Right ventricle myocardium inferior (tissue), 1 donor: Measurements from ENCODE around the gene CENPN. TPM values are rescaled to one million over a fixed set of nuclear protein-coding genes. Genes with fewer than 3 reads are reported as not detected.

Source experiments
- ATAC-seq: fragments of 200-7000 bp; cut with Tn5 transposase; one replicate; pipeline ENCODE4 v1.9.1; 2020; ENCODE audit warnings: mild to moderate bottlenecking, moderate library complexity
- DNase-seq: peaks from one replicate; pipeline ENCODE4 v3.0.0; 2021; ENCODE audit errors: missing footprints
- intact Hi-C: fragments of 100-400 bp; cut with DNase I; formaldehyde crosslinking; loops from one replicate; pipeline ENCODE4 v1.11.0; 2022
- total RNA-seq: library from RNA; stranded (reverse); fragmentation: NEBNext Ultra II Directional; extraction: Animal tissue kit (Norgen Biotek cat#: 25700); gene quantifications from one replicate; pipeline ENCODE4 v1.2.1, GENCODE V29; 2021
- donor health status: DM: no; HTN: yes; CAD: no; lungs with severe emphysema.

CENPN gene
- total RNA-seq, 1 donor from 2014 or later, result 8.9 TPM

- DNase-seq, result no peak
- no peak for ATAC-seq
- intact Hi-C loops, result no loop called here
These were observed 59.7 kb downstream of the CENPN start for GRCh38 chr16:81066681-81067080.

- intact Hi-C loops, result no loop called here
- no peak for DNase-seq
These were observed 60.2 kb downstream of the CENPN start for GRCh38 chr16:81067166-81067565.

GRCh38 chr16:81069063-81069462 lies 62.0 kb downstream of the CENPN start:
- ATAC-seq (no peak), DNase-seq (no peak)
- intact Hi-C loops, result no loop called here

More at GRCh38 chr16:81067166-81067565, 60.2 kb downstream of the CENPN start:
- no peak for ATAC-seq

- ATAC-seq, result no peak
- intact Hi-C loops, result no loop called here
These were observed 64.0 kb downstream of the CENPN start for GRCh38 chr16:81070979-81071378.

GRCh38 chr16:81071805-81072204 lies 64.8 kb downstream of the CENPN start:
- no peak for ATAC-seq
- no peak for DNase-seq
- intact Hi-C loops, result no loop called here

More at GRCh38 chr16:81070979-81071378, 64.0 kb downstream of the CENPN start:
- DNase-seq, result no peak

- intact Hi-C loops, result no loop called here
- ATAC-seq (no peak), DNase-seq (no peak)
These were observed 66.7 kb downstream of the CENPN start for GRCh38 chr16:81073560-81074330.

GRCh38 chr16:81076566-81077075 lies 69.6 kb downstream of the CENPN start:
- ATAC-seq, result peak; percentile 94
- intact Hi-C loops, result loop anchor here (1.0 to 2.0 kb wide), 3 partner anchors 20 to 70 kb away; partner anchors contain the start of genes CENPN, CMC2 and GCSH
- peak; percentile 93 for DNase-seq

- intact Hi-C loops, result loop anchor here (1.0 to 2.0 kb wide), 3 partner anchors 19 to 71 kb away; partner anchors contain the start of genes CENPN, CMC2 and GCSH
- peak; percentile 98 for DNase-seq
These were observed 70.3 kb downstream of the CENPN start, which contains the start of gene C16orf46 for GRCh38 chr16:81077076-81077940. Gene C16orf46 (minus strand): TSS chr16:81077238. CDS start chr16:81063955, 13,283 bp downstream.

GRCh38 chr16:81080233-81080632 lies 73.2 kb downstream of the CENPN start:
- no peak for DNase-seq
- intact Hi-C loops, result no loop called here
- no peak for ATAC-seq

More at GRCh38 chr16:81077076-81077940, 70.3 kb downstream of the CENPN start, which contains the start of gene C16orf46:
- ATAC-seq, result peak; percentile 99

GRCh38 chr16:81081014-81081413 lies 74.0 kb downstream of the CENPN start:
- intact Hi-C loops, result no loop called here
- DNase-seq (no peak), ATAC-seq (no peak)

Other genes starting within 250 kb of the CENPN start
- gene CDYL2, start 202.6 kb upstream of the CENPN start, total RNA-seq, result 4.2 TPM
- 130 TPM for gene CMC2, start 329 bp upstream of the CENPN start, total RNA-seq
- 21.2 TPM for gene ATMIN, start 28.6 kb downstream of the CENPN start, total RNA-seq
- gene C16orf46, start 70.0 kb downstream of the CENPN start, total RNA-seq, result 0.62 TPM
- gene GCSH, start 89.2 kb downstream of the CENPN start, total RNA-seq, result 52.3 TPM
- not detected for gene BCO1, start 231.5 kb downstream of the CENPN start, total RNA-seq